Gastroesophageal sphincter (tissue), 3 donors: ENCODE data around the gene PHOX2B.

Source experiments
- EP300 ChIP-seq: sonication (generic); formaldehyde crosslinking; IDR thresholded peaks from one replicate; pipeline ENCODE4 v1.6.1; 2017; ENCODE audit warnings: antibody characterized with exemption, mild to moderate bottlenecking
- POLR2A ChIP-seq, 2 donors: fragments of 450-650 bp; IDR thresholded peaks; one replicate each; pipeline ENCODE4 v1.6.1; 2017; ENCODE audit warnings: antibody characterized with exemption in 2 of 2, mild to moderate bottlenecking in 2 of 2, moderate library complexity in 1 of 2
- POLR2AphosphoS5 ChIP-seq: sonication (generic); formaldehyde crosslinking; IDR thresholded peaks from one replicate; pipeline ENCODE4 v1.6.1; 2017; ENCODE audit warnings: antibody characterized with exemption
- TF ChIP-seq, protein P1 (sequence below), 4 experiments: fragments of 200-600 bp in 2 of 4; fragments of 450-650 bp in 2 of 4; sonication (generic) in 1 of 4; IDR thresholded peaks; one replicate each; pipeline ENCODE4 v1.5.1; 2017 to 2019; ENCODE audit warnings: antibody characterized with exemption in 4 of 4, mild to moderate bottlenecking in 2 of 4, moderate library complexity in 2 of 4

DNA sequence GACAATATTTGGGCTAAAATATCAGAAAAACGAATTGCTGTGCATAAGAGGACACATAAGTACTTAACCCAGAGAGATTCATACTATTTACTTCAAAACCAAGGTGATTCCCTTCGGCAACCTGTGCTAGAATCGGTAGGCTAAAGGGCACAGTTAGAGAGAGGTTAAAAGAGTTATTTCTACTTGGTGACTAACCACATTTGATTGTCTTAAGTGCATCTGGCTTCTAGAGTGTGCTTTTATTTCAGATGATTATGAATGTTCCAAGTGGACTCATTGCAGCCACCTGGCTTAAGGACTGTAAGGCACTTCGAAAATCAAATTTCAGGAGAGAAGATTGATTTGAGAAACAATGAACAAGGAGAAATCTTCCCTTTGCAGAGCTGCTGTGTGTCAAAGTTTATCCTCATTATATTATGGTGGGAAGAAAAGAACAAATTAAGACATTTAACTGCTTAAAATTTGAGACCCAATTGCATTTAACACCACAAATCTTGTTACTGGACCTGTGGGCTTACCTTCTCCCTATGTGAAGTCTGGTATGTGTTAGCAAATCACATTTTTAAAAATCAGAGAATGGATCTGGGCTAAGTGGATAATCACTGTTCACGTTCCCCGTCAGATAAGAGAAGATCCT is 34.0 kb downstream of the PHOX2B start:
- TF ChIP-seq POLR2A (IDR thresholded peaks at IDR 0.05) = no peak
- TF ChIP-seq, protein P1, sequence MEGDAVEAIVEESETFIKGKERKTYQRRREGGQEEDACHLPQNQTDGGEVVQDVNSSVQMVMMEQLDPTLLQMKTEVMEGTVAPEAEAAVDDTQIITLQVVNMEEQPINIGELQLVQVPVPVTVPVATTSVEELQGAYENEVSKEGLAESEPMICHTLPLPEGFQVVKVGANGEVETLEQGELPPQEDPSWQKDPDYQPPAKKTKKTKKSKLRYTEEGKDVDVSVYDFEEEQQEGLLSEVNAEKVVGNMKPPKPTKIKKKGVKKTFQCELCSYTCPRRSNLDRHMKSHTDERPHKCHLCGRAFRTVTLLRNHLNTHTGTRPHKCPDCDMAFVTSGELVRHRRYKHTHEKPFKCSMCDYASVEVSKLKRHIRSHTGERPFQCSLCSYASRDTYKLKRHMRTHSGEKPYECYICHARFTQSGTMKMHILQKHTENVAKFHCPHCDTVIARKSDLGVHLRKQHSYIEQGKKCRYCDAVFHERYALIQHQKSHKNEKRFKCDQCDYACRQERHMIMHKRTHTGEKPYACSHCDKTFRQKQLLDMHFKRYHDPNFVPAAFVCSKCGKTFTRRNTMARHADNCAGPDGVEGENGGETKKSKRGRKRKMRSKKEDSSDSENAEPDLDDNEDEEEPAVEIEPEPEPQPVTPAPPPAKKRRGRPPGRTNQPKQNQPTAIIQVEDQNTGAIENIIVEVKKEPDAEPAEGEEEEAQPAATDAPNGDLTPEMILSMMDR (IDR thresholded peaks at IDR 0.05) = no peak
- TF ChIP-seq POLR2AphosphoS5 = no peak
- TF ChIP-seq EP300 = no peak
